ENCODE results near the gene CRAMP1.
A peak's percentile ranks its signal among the peaks of the same experiment; 100 is the strongest.

Gene CRAMP1

DNA sequence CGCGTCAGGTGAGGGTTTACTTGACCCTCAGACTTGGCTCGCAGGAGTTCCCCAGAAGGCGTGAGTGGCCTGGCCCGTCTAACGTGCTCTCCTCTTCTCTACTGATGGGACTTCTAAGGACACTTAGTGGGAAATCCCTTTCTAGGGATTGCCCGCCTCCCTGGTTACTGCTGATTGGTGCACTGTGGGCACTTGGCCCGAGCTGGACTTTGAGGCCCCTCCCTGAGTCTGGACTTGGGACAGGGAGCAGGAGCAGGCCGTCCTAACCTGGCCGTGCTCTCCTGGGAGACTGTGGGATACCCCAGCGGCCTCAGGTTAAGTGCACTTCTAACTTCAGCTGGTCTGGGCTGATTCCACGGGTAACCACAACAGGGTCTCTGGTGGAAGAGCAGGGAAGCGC is 15.0 kb upstream of the CRAMP1 start:
- no peak for DNase-seq

DNA sequence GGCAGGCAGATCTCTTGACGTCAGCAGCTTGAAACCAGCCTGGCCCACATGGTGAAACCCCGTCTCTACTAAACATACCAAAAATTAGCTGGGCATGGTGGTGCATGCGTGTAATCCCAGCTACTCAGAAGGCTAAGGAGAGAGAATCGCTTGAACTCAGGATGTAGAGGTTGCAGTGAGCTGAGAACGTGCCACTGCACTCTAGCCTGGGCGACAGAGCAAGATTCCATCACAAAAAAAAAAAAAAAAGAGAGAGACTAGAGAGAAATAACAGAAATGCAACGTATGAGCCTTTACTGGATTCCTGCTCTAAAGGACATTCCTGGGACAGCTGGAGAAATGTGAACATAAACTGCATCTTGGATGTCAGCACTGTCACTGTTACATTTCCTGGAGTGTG is 11.1 kb upstream of the CRAMP1 start:
- DNase-seq = no peak

DNA sequence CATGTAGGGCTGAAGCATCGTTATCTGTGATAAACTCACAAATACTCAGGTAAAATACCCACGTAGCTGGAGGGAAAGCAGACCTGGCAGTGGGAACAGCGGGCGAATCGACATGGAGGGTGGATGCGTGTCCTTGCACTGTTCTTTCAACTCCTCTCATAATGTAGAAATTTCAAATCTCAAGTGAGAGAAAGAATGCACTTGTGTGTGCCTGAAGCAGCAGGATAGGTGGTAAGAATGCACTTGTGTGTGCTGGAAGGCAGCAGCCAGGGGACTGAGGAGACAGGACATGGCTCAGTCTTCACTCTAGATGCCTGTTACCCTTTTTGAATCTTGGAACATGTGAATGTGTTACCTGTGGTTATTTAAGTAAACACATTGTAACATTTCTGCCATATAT is 10.7 kb upstream of the CRAMP1 start:
- DNase-seq = no peak

DNA sequence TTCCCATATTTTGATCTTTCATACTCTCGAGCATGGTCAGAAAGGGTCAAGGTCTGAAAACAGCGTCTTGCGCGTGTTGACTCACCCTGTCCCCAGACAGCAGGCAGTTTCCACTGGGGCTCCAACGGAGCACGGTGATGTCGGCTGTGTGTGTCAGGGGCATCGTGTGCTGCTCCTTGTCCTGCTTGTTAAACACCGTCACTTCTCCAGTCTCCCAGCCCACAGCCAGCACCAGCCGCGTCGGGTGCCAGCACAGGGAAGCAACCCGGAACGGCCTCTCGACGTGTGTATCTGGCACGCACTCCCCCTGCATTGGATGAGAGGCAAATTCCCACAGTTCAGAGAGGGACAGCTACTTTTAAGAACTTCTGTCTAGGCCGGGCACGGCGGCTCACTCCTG is 9.9 kb upstream of the CRAMP1 start:
- DNase-seq = no peak

DNA sequence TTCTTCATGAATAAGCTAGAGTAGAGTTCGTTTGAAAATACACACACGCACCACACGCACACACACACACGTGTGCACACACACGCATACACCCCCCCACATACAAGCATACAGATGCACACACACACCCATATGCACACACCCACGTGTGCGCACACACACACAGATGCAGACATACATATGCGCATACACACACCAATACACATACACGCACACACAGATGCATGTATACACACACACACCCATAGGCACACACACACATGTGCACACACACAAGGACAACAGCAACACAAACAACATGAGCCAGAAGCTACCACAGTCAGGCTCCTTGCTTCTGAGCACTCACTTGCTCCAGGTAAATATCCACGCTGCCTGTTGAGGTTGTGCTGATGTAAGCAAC is 5.4 kb upstream of the CRAMP1 start:
- no peak for DNase-seq

DNA sequence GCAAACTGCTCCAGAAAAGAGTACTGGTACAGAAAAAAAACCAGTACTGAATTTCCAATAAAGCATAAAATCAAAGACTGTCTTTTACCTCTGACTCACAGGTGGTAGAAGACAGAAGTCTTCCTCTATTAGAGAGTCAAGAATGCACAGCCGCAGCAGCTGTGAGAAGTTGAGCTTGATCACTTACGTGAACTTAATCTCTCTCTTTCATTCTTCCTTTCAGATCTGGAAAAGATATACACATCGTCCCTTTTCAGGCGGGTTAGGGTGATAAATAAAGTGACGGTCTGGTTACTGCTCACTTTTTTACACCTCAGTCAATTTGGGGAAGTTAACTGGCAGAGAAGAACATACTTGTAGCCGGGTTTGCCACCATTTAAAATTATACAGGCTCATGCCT is 4.2 kb upstream of the CRAMP1 start:
- DNase-seq = no peak

DNA sequence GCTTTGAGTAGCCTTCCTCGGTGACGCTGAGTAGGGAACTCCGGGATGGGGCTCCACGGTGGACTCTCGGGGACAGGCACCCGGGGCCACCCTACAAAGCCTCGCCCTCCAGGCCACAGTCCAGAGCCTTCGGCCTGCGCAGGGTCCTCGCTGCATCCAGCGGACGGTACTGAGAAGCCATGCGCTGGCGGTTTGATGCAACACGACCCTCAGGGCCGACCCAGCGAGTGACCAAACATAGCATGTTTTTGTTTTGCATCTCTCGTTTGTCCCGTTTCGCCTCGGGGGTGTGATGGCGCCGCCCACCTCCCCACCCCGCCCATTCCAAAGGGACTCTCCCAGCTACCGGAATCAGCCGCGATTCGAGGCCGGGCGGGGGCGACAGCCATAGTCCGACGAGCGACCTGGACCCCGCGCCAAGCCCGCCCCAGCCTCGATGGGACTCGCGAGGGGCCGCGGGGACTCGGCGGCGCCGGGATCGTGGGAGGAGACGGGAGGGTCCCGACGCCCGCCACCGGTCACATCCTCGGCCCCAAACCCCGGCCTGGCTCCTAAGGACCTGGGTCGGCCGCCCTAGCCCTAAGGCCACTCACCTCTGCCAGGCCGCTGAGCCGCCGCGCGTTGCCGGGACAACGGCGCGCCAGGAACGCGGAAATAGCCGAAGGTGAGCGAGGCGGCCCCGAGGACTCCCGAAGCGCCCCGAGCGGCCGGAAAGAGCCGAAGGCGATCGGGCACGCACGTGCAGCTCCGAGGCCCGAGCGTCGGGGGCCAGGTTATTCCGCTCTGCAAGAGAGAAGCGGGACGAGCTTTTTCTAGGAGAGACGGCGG is 1.9 kb upstream of the CRAMP1 start:
- peak; percentile 92 for DNase-seq

DNA sequence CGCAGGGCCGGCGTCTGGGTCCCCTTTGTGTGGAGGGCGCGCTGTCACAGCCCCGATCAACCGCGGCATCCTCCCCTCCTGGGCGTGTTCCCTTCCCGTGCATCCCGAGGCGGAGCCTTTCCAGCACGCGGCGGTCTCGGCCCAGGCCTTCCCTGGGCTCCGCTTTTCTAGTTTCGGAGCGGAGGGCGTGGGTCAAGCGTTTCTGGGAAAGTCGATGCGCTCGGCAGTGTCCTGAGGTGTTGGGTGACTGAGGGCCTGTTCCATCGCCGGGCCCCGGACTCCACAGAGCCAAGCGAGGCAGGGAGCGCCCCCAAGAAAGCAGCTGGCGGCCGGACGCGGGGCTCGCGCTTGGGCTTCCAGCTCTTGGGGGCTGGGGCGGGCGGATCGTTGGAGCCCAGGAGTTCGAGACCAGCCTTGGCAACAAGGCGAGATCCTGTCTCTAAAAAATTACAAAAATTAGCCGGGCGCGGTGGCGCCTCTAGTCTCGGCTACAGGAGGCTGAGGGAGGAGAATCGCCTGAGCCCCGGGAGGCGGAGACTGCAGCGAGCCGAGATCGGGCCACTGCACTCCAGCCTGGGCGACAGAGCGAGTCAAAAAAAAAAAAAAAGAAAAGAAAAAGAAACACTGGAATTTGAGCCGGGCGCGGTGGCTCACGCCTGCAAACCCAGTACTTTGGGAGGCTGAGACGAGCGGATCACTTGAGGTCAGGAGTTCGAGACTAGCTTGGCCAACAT is 1.1 kb upstream of the CRAMP1 start:
- peak; percentile 20 for DNase-seq

DNA sequence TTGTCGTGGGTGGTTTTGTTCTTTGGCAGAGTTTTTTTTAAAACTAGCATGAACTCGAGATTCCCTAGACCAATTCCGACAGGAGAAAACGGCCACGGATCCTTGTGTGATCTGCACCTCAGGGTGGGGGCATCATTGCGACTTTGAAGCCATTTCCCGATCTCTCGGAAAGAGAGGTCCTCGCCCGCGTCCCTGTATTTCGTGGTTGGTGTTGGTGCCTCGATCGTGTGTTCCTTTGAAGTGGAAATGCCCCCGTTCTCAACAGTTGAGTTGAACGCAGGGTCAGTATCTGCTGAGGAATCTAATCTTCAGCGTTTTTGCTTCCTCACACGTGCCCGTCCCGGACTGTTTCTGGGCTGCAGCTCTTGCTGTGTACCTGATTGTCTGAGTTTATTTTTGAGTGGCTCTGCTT is 1.1 kb downstream of the CRAMP1 start:
- peak; percentile 10 for DNase-seq

DNA sequence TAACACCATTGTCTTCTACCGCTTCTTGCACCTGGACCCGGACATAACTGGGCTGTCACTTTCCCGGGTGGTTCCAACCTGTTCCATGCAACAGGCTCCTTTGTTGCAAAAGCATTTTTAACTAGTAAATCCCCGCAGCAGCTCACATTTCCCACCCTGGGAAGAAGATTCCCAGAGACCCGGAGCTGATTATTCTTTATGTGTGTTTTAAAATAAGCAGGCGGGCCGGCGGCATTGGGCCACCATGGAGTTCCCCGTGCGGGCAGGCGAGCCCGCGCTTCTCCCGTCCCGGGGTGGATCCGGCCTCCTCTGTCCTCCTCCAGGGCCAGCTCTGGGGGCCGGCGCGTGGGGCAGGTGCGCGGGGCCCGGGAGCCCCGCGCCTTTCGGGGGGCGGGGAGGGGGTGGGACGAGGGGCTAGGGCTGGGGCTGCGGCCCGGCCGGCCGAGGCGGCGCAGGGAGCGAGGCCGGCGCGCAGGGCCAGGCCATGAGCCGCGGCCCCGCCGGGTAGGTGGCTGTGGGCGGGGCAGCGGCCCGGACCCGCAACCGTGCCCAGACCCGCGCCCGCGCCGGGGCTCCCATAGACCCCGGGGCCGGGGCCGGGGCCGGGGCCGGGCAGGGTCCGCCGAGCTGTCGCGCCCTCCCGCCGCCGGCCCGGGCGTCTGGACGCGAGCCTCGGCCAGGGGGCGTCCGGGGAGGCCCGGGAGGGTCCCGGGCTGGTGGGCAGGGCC is 1.7 kb downstream of the CRAMP1 start:
- DNase-seq = peak; percentile 8

DNA sequence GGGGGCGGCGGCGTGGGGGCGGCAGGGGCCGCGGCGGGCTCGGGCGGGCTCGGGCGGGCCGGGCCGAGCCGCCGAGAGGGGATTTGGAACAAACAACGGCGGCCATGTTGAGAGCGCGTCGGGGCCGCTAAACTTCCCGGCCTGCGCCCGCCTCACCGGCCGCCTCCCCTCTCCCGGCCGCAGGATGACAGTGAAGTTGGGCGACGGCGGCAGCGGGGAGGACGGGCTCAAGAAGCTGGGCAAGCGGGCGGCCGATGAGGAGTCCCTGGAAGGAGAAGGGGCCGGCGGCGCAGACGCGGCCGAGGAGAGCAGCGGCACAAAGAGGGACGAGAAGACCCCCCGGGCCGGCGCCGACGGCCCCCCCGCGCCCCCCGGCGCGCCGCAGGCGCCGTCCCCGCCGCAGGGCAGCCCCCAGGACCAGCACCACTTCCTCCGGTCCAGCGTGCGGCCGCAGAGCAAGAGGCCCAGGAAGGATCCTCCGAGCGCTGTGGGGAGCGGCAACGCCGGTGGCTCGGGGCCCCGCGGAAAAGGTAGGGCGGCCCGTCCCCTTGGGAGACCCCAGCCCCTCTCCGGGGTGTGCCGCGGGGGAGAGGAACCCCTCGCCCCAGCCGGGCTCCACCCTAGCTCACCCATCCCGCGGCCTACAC is 2.4 kb downstream of the CRAMP1 start:
- DNase-seq = peak; percentile 6

DNA sequence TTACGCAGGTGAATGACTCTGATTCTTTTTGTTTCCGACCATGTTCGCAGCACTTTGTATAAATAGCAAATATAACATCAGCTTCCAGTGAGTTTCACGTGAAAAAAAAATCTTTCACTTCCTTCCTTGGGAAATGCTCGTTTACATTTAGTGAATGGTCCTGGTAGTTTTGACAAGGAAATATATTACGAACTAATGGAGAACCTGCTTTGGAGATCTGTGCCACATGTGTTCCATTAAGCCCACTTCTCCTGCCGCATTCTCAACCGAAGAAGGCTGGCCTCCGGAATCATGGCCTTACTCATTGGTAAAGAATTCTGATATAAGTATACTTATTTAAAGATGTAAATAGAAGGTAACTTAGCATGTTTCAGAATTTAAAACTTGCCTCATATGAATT is 3.6 kb downstream of the CRAMP1 start:
- no peak for DNase-seq

DNA sequence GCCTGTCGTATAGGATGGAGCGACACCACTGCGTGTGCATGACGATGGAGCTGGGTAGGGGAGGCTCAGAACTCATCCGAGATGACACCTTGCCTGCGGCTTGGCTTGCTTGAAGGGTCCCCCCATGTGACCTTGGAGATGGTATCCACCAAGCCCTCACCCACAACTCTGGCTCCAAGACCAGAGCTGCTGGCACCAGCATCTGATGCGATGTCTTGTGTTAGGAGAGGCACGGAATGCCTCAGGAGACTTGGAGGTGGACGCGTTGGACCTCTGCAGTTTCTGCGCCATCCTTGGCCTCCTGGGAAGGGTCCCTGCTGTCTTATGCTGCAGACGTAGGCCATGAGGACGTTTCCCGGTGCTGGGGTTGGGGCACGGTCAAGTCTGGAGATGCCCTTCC is 7.8 kb downstream of the CRAMP1 start:
- no peak for DNase-seq

DNA sequence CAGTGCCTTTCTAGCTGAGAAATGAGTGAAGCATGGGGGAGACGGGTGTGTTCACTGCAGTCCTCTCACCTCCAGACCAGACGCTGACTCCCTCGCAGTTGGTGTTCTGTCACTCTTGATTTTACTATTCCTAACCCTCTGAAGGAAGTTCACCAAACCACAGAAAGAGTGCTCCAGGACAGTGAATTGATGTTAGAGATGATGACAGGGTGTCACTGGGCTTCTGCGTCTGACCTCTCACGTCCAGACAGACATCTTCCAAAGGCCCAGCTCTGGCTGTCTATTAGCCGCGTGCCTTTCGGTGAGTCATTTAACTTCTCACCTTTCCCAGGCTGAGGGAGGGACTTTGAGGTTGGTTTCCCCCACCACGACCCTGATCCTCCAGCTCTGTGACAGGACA is 8.2 kb downstream of the CRAMP1 start:
- DNase-seq = peak; percentile 72

DNA sequence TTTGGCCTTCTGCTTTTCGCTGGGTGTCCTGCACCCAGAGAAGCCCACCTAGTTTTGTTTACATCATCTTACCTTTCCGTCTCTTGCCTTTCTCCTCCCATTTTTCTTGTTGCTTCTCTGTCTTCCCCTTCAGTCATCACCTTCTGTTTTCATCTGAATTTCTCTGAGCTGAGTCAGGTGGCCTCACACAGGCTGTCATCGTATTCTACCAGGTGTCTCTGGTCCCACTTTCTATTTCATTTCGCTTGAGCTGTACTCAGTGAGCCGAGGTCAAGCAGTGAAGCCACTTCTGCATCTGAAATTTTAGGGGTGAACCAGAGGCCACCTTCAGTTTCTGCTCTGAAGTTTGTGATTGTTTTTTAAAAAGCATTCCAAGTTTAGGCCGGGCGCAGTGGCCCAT is 9.7 kb downstream of the CRAMP1 start:
- DNase-seq = no peak

DNA sequence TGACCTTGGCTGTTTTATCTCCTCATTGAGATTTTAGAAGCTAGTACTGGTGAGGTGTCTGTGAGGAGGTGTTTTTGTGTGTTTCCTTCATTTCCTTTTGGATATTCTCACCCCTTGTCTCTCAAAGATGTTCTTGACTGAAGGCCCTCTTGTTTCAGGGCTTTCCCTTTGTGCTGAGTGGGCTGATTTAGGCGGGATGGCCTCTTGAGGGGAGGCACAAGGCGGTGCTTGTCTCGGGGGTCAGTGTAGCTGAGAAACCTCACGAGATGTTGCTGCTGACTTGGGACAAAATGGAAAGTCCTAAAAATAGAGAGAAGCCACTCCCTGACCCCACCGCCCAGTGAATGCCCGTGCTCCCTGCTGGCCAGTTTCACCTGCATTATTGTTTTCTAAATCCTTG is 14.2 kb downstream of the CRAMP1 start:
- DNase-seq = no peak

DNA sequence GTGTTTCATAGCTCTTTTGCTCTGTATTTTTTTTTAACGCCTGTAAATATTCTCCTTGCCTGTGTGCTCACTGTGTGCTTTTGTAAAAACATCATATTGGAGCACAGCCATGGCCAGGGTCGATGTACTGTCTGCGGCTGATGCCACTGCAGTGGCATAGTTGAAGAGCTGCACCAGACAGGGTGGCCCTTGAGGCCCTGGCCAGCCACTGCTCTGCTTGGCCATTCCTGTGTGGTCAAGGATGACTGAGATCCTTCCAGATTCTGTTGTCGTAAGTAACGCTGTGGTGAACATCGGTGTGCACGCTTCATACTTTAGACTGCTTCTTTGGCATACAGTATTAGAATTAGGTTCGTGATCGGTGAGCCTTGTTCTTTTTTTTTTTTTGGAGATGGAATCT is 14.6 kb downstream of the CRAMP1 start:
- no peak for DNase-seq

DNA sequence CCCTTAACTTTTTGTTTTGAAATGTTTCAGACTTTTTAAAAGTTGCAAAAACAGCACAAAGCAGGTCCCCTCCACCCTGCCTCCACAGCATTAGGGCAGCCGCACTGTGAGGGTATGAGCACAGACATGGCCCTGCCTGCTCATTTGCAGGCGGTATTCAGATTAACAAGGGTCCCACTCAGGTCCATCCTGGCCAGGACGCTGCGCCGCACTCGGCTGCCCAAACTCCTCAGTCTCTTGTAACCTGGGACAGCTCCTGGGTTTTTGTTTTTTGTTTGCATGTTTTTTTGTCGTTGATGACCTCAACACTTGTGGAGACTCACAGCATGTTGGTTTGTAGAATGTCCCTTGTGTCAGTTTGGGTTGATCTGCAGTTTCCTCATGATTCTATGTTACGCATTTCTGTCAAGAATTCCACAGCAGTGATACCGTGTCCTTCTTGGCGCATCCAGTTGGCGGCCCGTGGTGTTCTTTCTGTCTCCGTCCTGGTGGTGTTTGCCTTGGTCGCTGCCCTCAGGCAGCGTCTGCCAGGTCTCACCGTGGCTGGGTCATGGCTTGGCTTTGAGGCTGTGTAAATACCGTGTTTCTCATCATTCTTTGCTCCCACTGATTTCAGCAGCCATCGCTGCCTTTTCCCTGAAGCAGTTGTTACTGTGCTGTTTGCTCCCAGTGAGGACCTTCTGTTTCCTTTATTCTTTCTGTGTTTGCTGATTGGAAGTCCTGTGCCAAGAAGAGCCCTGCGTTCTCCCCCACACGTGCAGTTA is 18.5 kb downstream of the CRAMP1 start:
- DNase-seq = no peak

DNA sequence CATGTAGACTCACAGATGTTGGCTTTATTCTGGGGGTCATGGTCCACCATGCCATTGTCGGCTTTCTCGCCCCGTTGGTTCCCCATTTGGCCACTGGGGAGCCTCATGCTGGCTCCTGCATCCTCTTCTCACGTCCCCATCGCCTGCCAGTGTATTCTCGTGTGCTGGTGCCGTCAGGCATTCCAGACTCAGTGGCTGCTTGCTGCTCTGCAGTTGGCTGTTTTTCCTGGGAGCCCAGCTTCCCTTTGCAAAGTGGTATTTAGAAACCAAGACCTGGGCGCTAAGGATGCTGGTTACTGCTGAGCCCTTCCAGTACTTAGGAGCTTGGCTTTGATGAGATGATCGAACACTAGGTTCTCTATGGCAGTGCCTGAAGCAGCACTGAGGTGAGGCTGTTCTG is 19.1 kb downstream of the CRAMP1 start:
- no peak for DNase-seq

DNA sequence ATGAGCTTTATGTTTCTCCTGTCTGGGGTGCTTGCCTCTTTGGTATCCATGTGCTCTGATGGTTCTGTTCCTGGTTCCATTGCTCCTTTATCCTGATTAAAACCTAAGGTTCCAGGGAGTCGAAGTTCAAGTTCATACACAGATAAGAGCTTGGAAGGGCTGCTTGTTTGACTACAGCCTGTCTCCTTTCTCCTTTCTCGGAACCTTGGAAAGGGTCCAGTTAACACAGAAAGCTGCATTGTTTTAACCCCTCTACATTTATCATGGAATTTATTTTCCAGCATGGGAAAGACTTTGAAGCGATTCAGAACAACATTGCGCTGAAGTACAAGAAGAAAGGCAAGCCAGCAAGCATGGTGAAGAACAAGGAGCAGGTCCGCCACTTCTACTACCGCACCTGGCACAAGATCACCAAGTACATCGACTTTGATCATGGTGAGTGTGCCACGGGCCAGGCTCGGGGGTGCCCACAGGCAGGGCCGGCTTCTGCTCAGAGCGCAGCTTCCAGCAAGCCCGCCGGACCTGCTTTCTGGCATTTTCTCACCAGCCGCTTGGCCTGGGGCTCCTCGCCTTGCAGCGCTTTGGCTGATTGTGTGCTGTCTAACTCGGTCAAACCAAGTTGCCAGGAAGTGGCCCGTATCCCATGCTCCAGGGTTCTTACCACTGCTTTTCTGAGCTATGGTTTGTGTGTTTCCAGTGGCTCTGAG is 19.9 kb downstream of the CRAMP1 start:
- DNase-seq = no peak

DNA sequence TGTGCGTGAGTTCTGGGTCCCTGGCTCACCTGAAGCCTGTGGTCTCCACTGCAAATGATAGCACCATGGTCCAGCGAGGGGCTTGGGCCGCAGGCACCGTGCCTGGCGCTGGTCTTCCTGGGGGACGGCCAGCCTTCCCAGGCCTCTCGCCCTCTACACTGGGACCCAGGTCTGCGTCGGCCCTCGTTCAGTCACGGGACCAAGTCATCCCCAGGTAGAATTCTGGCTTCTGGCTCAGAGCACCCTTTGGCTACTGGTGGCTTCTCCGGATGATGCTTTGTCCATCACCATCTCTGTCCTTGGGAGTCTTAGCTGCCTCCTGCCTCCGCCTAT is 20.4 kb downstream of the CRAMP1 start:
- DNase-seq = no peak

DNA sequence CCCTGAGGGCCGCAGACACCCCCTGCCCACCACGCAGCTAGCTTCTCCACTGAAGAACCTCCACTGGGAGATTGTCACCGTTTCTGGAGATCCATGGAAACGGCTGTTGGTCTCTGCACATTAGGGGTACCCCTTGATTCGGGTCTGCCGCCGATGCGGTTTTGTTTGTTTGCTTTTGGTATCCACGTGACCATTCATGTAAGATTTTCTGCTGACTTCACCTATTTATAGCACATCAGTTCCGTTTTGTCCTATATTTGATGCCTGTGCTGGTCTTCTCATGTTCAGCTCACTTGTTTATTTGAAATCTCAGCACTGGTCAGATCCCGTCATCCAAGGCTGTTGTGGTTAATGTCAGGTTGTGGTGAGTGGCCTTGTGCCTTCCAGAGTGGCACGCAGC is 21.1 kb downstream of the CRAMP1 start:
- no peak for DNase-seq

Measured in activated CD4-positive, alpha-beta T cell treated with anti-CD3 and anti-CD28 coated beads, Interleukin-2, amount 50 U/mL, for 16 hours (primary cell).